Astrocyte of the spinal cord (primary cell): ENCODE data around the gene AMPD1.

Source experiments
- DNase-seq: peaks from one replicate; pipeline ENCODE4 v3.0.0; 2011; ENCODE audit warnings: low read depth, low spot score
- H3K4me3 ChIP-seq: 2 replicates; pipeline ENCODE4 v1.5.1; 2011; ENCODE audit warnings: low read depth, mild to moderate bottlenecking, low read length, moderate library complexity
- in situ Hi-C: cut with HindIII; loops from 2 replicates; pipeline ENCODE4 v1.10.0; 2017; ENCODE audit warnings: low sequenced_read_pairs
- TF ChIP-seq, protein P1 (sequence below): IDR thresholded peaks from 2 replicates; pipeline ENCODE4 v1.5.1; 2012; ENCODE audit warnings: low read depth, mild to moderate bottlenecking, low read length, inconsistent platforms

The AMPD1 gene

GRCh38 chr1:114671011-114671938, 24.1 kb downstream of the AMPD1 start:
- in situ Hi-C loops = no loop called here
- TF ChIP-seq, protein P1, sequence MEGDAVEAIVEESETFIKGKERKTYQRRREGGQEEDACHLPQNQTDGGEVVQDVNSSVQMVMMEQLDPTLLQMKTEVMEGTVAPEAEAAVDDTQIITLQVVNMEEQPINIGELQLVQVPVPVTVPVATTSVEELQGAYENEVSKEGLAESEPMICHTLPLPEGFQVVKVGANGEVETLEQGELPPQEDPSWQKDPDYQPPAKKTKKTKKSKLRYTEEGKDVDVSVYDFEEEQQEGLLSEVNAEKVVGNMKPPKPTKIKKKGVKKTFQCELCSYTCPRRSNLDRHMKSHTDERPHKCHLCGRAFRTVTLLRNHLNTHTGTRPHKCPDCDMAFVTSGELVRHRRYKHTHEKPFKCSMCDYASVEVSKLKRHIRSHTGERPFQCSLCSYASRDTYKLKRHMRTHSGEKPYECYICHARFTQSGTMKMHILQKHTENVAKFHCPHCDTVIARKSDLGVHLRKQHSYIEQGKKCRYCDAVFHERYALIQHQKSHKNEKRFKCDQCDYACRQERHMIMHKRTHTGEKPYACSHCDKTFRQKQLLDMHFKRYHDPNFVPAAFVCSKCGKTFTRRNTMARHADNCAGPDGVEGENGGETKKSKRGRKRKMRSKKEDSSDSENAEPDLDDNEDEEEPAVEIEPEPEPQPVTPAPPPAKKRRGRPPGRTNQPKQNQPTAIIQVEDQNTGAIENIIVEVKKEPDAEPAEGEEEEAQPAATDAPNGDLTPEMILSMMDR = peak; percentile 30
- DNase-seq = peak; percentile 7
- H3K4me3 ChIP-seq = no peak overlapping the region

- TF ChIP-seq, protein P1 = no peak
- peak overlapping the region; percentile 59 for H3K4me3 ChIP-seq
- in situ Hi-C loops = no loop called here
- DNase-seq = peak; percentile 89
These were observed 25.0 kb downstream of the AMPD1 start for GRCh38 chr1:114670083-114671010.

DNA sequence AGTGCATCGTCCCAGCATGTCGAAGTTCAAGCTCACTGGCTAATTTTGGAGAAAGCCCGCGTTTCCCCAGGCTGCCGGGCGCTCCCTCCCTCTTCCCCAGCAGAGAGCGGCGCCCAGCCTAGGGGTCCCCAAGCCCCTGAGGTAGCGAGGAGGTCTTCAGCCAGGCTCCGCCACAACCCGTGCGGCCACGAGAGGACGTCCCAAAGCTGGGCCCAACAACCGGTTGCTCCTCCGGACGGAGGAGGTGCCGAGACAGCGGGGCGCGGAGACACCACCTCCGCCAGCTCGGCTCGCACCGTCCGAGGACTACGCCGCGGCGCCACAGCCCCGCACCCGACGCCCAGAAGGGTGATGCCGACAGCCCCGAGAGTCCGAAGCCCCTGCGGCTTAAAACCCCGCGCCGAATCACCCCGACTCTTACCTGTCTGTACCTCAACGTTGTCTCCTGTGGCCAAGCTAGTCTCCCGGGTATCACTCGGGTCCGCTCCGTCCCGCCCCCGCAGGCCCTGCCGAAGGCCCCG, 25.7 kb downstream of the AMPD1 start, which contains the start of gene DENND2C:
Gene DENND2C, minus strand, starts transcription at position 488 of the 521 bp plus-strand sequence. CDS start 44,065 bp downstream, outside the sequence.
- no peak for DNase-seq
- in situ Hi-C loops = no loop called here
- peak within 1 kb of the TSS; percentile 59 for H3K4me3 ChIP-seq
- TF ChIP-seq, protein P1 = no peak

DNA sequence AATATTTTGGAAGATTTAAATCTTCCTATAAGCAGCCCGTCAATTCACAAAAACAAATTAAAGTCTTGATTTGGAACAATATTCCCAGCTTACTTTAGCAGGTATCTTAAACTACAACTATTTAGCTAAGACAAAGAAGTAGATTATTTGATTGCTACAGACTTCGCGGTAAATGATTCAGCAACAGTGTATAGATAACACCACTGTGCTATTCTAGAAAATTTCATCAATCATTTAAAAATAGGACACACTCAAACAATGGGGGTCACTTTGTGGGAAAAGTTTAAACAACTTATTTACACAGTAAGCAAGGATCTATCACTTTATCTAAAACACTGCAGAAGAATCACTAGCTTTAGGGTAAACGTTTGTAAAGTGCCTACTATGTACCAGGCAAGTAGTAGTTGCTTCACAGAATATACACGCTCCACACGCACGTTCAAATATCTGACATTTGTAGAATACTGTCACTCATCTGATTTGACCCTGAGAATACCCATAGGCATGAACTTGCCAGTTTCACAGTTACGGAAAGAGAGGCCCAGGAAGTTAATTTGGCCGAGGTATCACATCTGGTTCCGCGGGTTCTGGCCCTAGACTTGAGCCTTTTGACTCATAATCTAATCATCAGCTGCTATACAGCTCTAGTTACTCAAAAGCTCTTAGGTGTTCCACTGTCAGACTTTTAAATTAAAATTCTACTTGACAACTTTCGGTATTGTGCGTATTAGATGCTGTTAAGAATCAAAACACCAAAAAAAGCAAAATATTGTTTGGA, 26.4 kb downstream of the AMPD1 start:
- H3K4me3 ChIP-seq = peak overlapping the region; percentile 59
- peak; percentile 3 for DNase-seq
- TF ChIP-seq, protein P1 = no peak
- in situ Hi-C loops = no loop called here

DNA sequence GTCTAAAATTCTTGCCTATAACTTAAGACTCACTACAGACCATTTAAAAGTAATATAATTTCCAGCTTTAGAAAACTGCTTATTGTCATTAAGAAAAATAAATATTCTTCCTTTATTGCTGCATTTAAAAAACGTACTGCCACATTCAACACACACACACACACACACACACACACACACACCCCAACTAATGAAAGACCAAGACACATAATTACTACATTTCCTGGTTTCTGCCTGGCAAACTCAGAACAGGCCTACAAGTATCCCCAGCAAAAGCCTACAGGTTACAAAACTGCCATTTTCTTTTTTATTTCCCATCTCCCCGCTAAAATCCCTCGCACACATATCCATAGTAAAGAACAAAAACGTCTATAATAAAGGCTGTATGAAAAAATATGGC, 27.0 kb downstream of the AMPD1 start:
- TF ChIP-seq, protein P1 = no peak
- in situ Hi-C loops = no loop called here
- no peak overlapping the region for H3K4me3 ChIP-seq
- no peak for DNase-seq
